GM18508 (cell line): ENCODE results near the gene EPB41L5.
"Not testable (repeated sequence)": the region's sequence is repeated elsewhere in the genome, so short reads cannot be mapped to it uniquely, and the experiment has no call there.

ENCODE experiments used
- ATAC-seq: cut with Tn5 transposase; IDR thresholded peaks from one replicate; pipeline ENCODE4 v1.9.1; 2021; ENCODE audit warnings: moderate number of reproducible peaks; ENCODE audit not compliant: insufficient read depth, unreplicated experiment

Gene EPB41L5

DNA sequence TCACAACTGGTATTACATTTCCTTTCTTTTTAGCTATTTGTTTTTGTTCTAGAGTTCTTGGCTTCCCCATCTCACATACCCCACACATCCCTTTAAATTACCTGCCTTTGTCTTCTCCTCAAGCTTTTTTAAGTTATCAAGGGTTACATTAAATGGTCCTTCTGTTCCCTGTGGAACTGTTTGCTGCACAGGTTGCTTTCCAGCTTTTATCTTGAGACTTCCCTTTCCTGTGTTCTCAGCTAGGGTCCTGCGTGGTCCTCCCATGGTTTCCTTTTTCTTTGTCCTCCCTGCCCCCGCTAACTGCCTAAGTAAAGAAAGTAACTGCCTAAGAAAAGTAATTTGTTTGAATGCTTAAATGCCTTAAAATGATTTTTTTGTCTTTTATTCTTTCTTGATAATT lies 66.8 kb downstream of the EPB41L5 start:
- no peak for ATAC-seq

DNA sequence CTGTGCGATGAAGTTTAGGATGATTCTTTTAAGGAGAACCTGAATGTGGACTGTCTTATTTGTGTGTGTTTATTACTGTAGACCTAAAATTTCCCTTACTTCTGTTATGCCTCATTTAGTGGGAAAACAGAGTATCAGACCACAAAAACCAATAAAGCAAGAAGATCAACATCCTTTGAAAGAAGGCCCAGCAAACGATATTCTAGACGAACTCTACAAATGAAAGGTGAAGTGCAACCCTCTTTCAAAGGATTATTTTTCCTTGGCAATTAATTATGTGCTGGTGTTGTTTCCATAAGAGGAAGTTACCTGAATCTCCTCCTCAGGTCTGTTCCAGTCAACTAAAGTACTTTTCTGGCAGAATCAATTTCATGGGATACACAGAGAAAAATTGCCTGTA lies 78.6 kb downstream of the EPB41L5 start:
- no peak for ATAC-seq

DNA sequence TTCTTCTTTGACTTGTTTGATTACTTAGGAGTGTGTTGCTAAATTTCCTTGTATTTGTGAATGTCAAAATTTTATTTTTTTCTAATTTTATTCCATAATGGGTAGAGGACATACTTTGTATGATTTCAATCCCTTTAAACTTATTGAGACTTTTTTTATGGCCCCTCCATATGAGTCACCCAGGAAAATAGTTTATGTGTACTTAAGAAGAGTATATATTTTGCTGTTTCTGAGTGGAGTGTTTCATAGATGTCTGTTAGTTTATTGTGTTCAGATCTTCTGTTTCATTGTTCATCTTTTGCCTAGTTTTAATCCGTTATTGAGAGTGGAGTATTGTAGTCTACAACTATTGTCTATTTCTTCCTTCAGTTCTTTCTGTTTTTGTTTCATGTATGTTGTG lies 81.9 kb downstream of the EPB41L5 start:
- no peak for ATAC-seq

DNA sequence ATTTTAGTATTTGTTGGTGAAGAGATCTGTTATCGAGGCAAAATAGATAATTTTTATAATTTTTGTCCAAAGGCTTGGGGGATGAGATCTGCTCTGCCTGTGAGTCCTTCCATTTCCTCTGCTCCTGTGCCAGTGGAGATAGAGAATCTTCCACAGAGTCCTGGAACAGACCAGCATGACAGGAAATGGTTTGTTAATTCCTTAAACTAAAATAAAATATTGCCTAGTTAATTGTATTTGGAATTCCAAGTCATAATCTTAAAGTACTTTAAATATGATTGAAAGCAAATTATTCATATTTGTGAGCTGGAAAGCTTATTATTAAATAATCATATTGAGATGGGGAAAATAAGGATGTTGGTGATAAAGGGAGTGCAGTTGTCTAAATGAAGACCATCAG lies 87.8 kb downstream of the EPB41L5 start:
- no peak for ATAC-seq

DNA sequence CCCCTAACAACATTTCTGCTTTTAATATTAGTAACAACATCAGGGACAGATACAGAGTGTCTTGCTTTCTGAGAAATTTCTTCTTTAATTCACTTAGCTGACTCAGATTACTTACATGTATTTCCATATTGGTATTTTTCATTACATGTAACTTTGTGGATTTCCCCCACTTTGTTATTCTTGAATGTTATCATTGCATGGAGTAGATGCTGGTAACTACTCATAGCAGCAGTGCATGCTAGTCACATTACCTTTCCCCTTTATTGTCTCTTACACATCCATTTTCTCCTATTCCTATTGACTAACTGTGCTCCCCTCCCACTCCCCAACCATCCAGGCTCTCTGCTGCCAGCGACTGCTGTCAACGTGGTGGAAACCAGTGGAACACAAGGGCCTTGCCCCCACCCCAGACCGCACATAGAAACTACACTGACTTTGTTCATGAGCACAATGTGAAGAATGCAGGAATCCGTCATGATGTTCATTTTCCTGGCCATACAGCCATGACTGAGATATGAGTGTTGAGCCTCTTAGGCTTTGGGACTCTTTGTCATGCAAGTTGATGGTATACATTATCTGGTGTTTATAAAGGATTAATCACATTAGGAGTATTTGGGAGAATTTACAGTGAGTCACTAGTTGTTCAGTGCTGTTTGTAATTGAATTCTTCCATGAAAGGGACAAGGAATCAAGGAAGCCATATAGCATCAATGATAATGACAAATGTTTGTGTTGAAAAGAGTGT lies 91.0 kb downstream of the EPB41L5 start:
- ATAC-seq = no peak

DNA sequence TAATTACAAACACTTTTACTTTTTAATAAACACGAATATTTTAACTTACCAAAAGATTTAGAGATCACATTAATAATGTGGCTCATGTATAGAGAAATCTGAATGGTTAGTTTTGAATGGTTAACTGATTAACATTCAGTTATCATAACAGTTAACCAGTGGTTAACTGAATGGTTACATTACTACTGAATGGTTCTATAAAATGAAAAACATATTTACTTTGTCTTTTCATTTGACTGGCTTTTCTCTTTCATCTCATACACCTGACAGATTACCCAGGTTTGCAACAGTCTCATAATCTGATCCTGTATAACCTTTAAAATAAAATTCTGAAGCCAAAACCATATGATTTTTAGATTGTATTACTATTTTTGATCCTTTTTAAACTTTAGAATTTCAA lies 91.9 kb downstream of the EPB41L5 start:
- ATAC-seq = no peak

DNA sequence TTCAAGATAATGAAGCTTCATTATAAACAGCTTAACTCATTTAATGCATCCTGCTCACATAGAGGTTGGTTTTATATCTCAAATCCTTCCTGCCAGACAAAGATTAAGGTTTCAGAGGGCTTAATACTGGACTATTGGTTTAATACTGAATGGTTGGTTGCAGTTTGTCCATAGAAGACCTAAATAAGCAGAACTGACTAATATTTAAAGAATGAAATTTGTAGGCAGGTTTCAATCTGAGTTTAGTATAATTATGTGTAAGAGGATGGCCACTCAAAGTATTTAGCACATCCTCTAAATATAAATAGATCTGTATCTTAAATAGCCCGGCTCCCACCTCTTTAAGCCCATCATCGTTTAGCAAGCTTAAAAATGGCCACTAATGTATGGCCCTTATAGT lies 92.5 kb downstream of the EPB41L5 start:
- peak; percentile 83 for ATAC-seq

DNA sequence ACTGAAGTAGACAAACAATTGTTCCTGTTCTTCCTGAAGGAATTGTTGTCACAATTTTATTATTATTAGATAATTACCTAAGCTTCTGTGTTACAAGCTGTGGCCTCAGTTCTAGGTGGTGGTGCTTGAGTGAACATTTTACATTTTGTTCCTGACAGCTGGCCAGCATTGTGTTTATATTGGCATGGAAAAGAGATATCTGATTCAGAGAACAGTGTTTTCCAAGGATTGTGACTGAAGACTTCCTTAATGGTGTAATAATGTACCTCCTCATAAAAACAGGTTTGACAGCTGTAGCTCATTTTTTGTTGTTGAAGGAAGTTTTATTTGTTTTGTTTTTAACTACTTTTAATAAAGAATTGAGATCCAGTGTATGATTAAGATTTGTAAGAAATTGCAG lies 95.2 kb downstream of the EPB41L5 start:
- ATAC-seq = no peak

DNA sequence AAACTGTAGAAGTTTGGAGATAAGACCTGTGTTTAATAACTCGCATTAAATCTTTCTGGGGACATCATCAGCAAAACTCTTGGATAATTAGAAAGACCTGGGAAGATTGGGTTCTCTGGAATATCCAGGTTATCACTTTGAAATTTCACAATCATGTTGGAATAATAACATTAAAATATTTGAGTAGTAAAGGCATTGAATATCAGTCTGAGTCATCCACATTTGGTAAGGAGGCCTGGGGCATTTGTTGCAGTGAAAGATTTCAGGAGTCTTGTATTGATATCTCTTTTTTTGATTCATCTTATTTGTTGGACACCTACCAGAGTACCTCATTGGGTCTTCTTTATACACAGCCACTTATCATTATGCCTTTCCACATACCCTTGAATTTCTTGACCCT lies 95.9 kb downstream of the EPB41L5 start:
- no peak for ATAC-seq

DNA sequence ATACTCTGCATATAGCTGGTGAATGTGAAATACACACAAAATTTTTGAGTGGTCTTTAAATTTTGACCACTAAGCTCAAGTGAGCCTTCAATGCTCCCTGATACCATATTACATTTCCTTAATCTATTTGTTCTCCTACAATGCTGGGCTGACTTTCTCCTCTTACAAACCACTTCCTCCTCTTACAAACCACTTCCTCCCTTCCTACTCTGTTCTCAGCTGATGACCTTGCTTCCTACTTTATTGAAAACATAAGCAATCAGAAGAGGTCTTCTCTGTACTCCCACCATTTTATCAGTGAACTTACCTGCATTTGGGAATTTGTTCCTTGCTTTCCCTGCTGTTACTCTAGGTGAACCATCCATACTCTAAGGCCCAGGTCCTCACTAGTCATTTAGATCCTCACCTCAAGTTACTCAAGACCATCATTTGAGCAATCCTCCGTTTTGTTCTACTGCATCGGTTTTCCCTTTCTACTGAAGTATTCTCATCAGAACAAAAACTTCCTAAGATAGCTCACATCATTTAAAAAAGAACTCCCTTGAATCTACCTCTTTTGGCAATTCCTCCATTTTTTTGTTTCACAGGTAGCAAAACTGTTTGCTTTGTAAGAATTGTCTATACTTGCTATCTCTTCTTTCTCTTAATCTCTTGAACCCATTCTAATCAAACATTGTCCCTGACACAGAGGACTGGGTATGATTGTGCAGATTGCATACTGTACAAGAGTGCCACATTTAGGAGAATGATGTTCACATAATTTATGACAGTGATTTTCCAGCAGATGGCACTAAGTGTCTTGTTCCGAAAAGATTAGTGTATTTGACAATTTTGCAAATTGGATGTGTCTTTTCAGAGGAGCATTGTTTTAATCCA lies 96.5 kb downstream of the EPB41L5 start:
- no peak for ATAC-seq

DNA sequence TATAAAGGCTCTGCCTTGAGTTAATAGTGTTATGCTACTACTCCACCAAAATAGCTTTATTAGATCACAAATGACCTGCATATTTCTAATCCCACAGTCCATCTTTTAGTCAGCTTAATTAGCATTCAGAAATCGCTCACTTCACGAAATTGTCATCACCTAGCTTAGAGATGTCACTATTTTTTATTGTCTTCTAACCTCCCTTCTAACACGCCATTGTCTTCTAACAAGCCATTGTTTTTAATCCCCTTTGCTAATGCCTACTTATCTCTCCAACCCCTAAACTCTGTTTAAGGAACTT lies 97.1 kb downstream of the EPB41L5 start:
- ATAC-seq = no peak

DNA sequence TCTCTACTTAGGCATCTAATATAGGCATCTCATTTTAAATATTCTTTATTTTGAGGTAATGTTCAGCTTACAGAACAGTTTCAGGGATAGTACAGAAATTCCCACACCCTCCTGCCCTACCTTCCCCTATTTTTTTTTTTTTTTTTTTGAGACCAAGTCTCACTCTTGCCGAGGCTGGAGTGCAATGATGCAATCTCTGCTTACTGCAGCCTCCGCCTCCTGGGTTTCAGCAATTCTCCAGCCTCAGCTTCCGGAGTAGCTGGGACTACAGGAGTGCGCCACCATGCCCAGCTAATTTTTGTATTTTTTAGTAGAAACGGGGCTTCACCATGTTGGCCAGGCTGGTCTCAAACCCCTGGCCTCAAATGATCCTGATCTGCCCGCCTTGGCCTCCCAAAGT lies 97.6 kb downstream of the EPB41L5 start:
- ATAC-seq = no peak

DNA sequence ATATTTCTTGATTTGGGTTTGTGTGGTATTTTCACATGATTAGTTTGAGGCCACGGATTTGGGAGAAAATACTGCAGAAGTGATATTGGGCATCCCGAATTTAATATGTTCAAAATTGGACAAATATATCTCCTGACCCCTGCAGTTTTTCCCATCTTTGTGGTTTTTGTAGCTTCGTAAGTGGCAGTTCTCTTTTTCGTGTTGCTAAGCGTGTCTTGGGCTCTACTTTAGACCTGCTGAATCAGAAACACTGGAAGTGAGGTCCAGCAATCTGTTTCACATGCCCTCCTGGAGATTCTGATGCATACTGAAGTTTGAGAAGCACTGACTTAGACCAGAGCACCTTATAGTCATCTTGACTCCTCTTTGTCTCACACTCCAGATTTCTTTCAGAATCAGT lies 98.3 kb downstream of the EPB41L5 start:
- no peak for ATAC-seq

DNA sequence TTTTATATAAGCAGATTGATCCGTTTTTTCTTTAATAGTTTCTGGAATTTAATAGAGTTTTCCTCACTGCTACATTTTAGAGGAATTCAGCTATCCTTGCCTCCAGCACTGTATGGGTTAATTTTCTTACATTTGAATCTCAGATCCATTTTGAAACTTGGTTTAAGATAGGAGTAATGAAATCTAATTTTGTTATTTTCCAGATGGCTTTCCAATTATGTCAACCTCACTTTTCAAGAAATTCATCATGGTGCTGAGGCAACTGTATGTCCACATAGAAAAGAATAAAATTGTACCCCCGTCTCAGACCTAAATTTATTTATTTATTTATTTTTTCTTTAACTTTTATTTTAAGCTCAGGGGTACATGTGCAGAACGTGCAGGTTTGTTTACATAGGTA lies 105.1 kb downstream of the EPB41L5 start:
- ATAC-seq = no peak

DNA sequence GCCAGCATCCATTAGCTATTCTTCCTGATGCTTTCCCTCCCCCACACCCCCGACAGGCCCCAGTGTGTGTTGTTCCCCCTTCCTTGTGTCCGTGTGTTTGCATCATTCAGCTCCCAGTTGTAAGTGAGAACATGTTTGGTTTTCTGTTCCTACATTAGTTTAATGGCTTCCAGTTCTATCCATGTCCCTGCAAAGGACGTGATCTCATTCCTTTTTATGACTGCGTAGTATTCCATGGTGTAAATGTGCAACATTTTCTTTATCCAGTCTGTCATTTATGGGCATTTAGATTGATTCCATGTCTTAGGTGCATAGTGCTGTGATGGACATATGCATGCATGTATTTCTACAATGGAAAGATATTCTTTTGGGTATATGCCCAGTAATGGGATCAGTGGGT lies 105.6 kb downstream of the EPB41L5 start:
- ATAC-seq = no peak

DNA sequence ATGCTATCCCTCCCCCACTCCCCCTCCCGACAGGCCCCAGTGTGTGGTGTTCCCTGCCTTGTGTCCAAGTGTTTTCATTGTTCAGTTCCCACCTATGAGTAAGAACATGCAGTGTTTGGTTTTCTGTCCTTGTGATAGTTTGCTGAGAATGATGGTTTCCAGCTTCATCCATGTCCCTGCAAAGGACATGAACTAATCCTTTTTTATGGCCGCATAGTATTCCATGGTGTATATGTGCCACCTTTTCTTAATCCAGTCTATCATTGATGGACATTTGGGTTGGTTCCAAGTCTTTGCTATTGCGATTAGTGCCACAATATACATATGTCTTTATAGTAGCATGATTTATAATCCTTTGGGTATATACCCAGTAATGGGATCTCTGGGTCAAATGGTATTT lies 108.5 kb downstream of the EPB41L5 start:
- ATAC-seq = not testable (repeated sequence)

DNA sequence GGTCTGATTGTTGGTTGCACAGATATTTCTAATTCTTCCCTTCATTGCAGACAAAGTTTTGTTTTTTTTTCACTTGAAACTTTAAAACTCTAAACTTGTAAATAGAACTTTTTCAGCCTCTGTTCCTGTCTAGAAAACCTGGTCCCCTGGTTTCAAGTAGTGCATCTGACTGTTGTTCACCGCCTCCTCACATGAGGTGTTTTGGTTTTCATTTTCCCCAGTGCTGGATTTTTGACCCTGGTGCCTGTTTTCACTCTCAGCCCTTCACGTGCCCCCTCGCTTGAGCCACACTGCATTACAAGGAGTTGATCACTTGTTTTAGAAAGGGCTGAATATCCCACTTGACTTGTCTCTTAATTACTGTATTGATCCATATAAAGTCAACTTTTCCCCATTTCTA lies 110.2 kb downstream of the EPB41L5 start:
- ATAC-seq = no peak

DNA sequence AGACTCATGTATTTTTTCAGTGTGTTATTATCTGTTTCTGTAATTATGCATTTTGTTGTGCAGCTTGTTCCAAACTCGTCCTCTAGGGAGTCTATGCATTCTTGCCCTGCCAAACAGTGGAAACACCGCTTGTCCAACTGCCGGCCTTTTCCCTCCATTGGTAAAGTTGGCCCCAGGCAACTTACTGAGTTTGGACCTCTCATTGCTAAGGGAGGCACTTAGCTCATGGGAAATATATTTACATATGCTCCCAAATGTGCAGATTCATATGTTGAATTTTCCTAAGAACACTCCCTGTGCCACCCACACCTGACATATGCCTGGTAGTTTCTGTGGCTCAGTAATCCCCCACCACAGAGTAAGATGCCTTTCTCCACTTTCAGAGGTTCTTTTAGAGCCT lies 112.3 kb downstream of the EPB41L5 start:
- no peak for ATAC-seq

DNA sequence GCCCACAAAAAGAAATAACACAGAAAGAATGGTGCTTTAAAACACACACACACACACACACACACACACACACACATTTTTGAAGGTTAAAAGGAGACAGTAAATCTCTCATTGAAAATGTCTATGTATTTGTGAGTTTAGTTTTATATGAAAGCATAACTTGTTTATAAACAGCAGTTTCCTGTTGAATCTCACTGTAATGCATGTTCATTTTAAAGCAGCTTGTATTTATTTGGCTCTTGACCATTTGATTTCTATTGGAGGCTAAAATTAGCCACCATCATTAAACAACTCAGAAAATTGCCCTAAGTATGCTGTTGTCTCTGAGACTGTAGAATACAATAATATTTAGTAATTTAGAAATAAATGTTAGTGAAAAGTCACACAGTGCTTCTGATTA lies 115.3 kb downstream of the EPB41L5 start:
- no peak for ATAC-seq

DNA sequence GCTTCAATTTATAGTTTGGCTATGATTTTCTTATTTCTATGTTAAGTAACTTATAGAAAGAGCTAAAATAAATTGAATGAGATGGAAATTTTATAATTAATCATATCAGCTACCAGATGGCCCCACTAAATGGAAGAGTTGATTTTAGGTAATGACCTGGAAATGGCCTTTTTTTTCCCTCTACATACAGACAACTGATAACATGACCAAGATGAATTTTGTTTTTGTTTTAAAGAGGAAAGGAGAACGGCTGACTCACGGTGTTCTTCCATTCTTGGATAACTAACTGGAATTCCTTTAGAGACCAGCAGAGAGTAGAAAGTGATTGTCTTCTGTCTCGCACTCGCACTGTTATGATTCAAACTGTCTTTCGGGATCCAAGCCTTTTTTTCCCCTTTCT lies 119.3 kb downstream of the EPB41L5 start:
- no peak for ATAC-seq

DNA sequence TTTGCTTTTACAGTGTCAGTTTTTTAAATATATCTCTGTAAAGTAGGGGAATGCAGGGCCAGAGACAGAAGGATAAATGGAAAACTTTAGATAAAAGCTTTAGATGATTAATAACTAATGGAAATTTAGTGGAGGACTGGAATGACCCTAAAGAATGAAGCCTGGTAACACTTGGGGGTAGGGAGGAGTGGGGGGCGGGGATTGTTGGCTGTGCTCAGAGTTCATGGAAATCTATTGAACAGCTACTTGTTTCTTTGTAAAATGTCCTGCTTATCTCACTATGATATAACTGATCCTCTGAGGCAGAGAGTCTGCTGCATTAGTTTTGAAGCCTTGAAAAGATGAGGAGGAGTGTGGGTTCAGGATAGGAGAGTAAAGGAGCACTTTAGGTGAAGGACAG lies 119.8 kb downstream of the EPB41L5 start:
- no peak for ATAC-seq
